ENCODE measurements around the gene PSMB3. TPM values are rescaled to one million over a fixed set of nuclear protein-coding genes. Genes with fewer than 3 reads are reported as not detected.
"Not testable (repeated sequence)": the region's sequence is repeated elsewhere in the genome, so short reads cannot be mapped to it uniquely, and the experiment has no call there.

PSMB3 gene
- total RNA-seq, 1 experiment from 2014 or later, result 273 TPM

- no peak for TF ChIP-seq ZBTB21 (CRISPR knock-in tag; IDR thresholded peaks at IDR 0.05; ENCODE audit: borderline replicate concordance)
- no peak for TF ChIP-seq USF2 (CRISPR knock-in tag; IDR thresholded peaks at IDR 0.05)
- TF ChIP-seq PRRX2 (CRISPR knock-in tag; IDR thresholded peaks at IDR 0.05), result no peak
- no peak for TF ChIP-seq EMX1 (CRISPR knock-in tag; IDR thresholded peaks at IDR 0.05)
- TF ChIP-seq GTF2I (CRISPR knock-in tag; conservative IDR thresholded peaks at IDR 0.05), result no peak
Observed at GRCh38 chr17:38779965-38780752, 27.6 kb downstream of the PSMB3 start (continued).

- ChIA-PET POLR2A (no interaction called here), CTCF (no interaction called here)
- H3K9me3 Mint-ChIP-seq, result no peaks in the 10 kb centered on the region
- TF ChIP-seq TEAD4 (CRISPR knock-in tag; IDR thresholded peaks at IDR 0.05) (no peak), NFYB (CRISPR knock-in tag; conservative IDR thresholded peaks at IDR 0.05; ENCODE audit: low read depth) (no peak), SP1 (CRISPR knock-in tag; conservative IDR thresholded peaks at IDR 0.05) (no peak), NFE2L1 (CRISPR knock-in tag; IDR thresholded peaks at IDR 0.05) (no peak), KAT7 (CRISPR knock-in tag; IDR thresholded peaks at IDR 0.05; ENCODE audit: borderline replicate concordance) (no peak)
- DNase-seq (ENCODE audit: low spot score) (no peak), ATAC-seq (0 out of 2 replicates have a peak, but pooled peaks have one; percentile 24)
- no peaks in the 10 kb centered on the region for H3K4me1 Mint-ChIP-seq
- no peak overlapping the region for H3K4me3 Mint-ChIP-seq
- peaks cover 58% of the 10 kb centered on the region for H3K36me3 Mint-ChIP-seq
- H3K27me3 Mint-ChIP-seq (ENCODE audit: low read depth), result no peaks in the 10 kb centered on the region
- H3K27ac Mint-ChIP-seq, result no peak overlapping the region
Observed at GRCh38 chr17:38783227-38783626, 30.7 kb downstream of the PSMB3 start.

- H3K27ac Mint-ChIP-seq, result no peak overlapping the region
- peaks cover 33% of the 10 kb centered on the region for H3K36me3 Mint-ChIP-seq
- ChIA-PET CTCF (interaction anchor here (1.1 kb wide), 1 partner anchor 136 kb away, joined by 3 read pairs; no protein-coding TSS in a partner anchor), POLR2A (no interaction called here)
- H3K4me3 Mint-ChIP-seq, result no peak overlapping the region
- no peak for TF ChIP-seq AFF4 (CRISPR knock-in tag; IDR thresholded peaks at IDR 0.05; ENCODE audit: borderline replicate concordance)
- TF ChIP-seq PREB (CRISPR knock-in tag; IDR thresholded peaks at IDR 0.05; ENCODE audit: borderline replicate concordance), result no peak
- no peak for TF ChIP-seq CREB1 (CRISPR knock-in tag; IDR thresholded peaks at IDR 0.05)
- TF ChIP-seq CBFB (CRISPR knock-in tag; IDR thresholded peaks at IDR 0.05; ENCODE audit: low read depth), result no peak
- no peak for TF ChIP-seq ZNF281 (CRISPR knock-in tag; IDR thresholded peaks at IDR 0.05)
- no peak for TF ChIP-seq JAZF1 (CRISPR knock-in tag; IDR thresholded peaks at IDR 0.05)
- no peak for TF ChIP-seq ATF2 (CRISPR knock-in tag; IDR thresholded peaks at IDR 0.05; ENCODE audit: borderline replicate concordance, low read depth)
- TF ChIP-seq SMAD4 (CRISPR knock-in tag; IDR thresholded peaks at IDR 0.05), result no peak
- no peak for ATAC-seq
- DNase-seq (ENCODE audit: low spot score), result no peak
- no peaks in the 10 kb centered on the region for H3K9me3 Mint-ChIP-seq
- H3K4me1 Mint-ChIP-seq, result peaks cover 15% of the 10 kb centered on the region
- H3K27me3 Mint-ChIP-seq (ENCODE audit: low read depth), result no peaks in the 10 kb centered on the region
Observed at GRCh38 chr17:38786372-38786771, 33.8 kb downstream of the PSMB3 start.

GRCh38 chr17:38787999-38788398, 35.5 kb downstream of the PSMB3 start:
- peaks cover 15% of the 10 kb centered on the region for H3K4me1 Mint-ChIP-seq
- H3K9me3 Mint-ChIP-seq; DNase-seq (ENCODE audit: low spot score); H3K4me3 Mint-ChIP-seq; H3K27me3 Mint-ChIP-seq (ENCODE audit: low read depth); ATAC-seq; H3K27ac Mint-ChIP-seq; POLR2A ChIA-PET: not testable (repeated sequence)
- CTCF ChIA-PET, result interaction anchor here (0.7 to 1.2 kb wide), 2 partner anchors 127 to 377 kb away, joined by 3 to 4 read pairs; no protein-coding TSS in a partner anchor
- peaks cover 36% of the 10 kb centered on the region for H3K36me3 Mint-ChIP-seq

Data from WTC11 (cell line).